Activated B cell treated with CpG ODN at 0.5 μM for 24 hours (primary cell): ENCODE results near the gene DCST1. TPM values are rescaled to one million over a fixed set of nuclear protein-coding genes. Genes with fewer than 3 reads are reported as not detected.

ENCODE experiments used
- ATAC-seq: fragments of 200-7000 bp; cut with Tn5 transposase; one replicate; pipeline ENCODE4 v1.10.0; 2021; ENCODE audit warnings: low read depth, mild to moderate bottlenecking, moderate library complexity
- CTCF ChIA-PET: fragments of 350-600 bp; sonication (Branson Sonifier 250); formaldehyde crosslinking; loops from one replicate; lab custom pipeline; 2021; ENCODE audit warnings: antibody characterized with exemption; lab: Charles Lee
- POLR2A ChIA-PET: fragments of 350-600 bp; sonication (Branson Sonifier 250); formaldehyde crosslinking; loops from one replicate; lab custom pipeline; 2021; ENCODE audit warnings: antibody characterized with exemption; lab: Charles Lee
- DNase-seq: peaks from one replicate; pipeline ENCODE4 v3.0.0; 2022
- H3K27ac Mint-ChIP-seq: one replicate; pipeline ENCODE4 v1.8.0; 2020; ENCODE audit warnings: mixed read lengths
- H3K27me3 Mint-ChIP-seq: one replicate; pipeline ENCODE4 v1.8.0; 2021; ENCODE audit warnings: mixed read lengths
- H3K36me3 Mint-ChIP-seq: one replicate; pipeline ENCODE4 v1.8.0; 2021; ENCODE audit warnings: low read depth, mixed read lengths
- H3K4me1 Mint-ChIP-seq: one replicate; pipeline ENCODE4 v1.8.0; 2021; ENCODE audit warnings: mixed read lengths
- H3K4me3 Mint-ChIP-seq: one replicate; pipeline ENCODE4 v1.8.0; 2020; ENCODE audit warnings: mild to moderate bottlenecking, mixed read lengths
- H3K9me3 Mint-ChIP-seq: one replicate; pipeline ENCODE4 v1.8.0; 2020; ENCODE audit warnings: mixed read lengths
- intact Hi-C: fragments of 100-400 bp; cut with micrococcal nuclease; formaldehyde crosslinking; loops from one replicate; pipeline ENCODE4 v1.15.1; 2024
- total RNA-seq: library from RNA; stranded (reverse); gene quantifications from 2 replicates; pipeline ENCODE4 v1.2.3, GENCODE V29; 2022
- TF ChIP-seq, protein P1 (sequence below): fragments of 200-600 bp; IDR thresholded peaks from one replicate; pipeline ENCODE4 v1.8.0; 2022; ENCODE audit warnings: antibody characterized with exemption, mild to moderate bottlenecking

The DCST1 gene
- total RNA-seq, 1 donor from 2014 or later, result not detected

DNA sequence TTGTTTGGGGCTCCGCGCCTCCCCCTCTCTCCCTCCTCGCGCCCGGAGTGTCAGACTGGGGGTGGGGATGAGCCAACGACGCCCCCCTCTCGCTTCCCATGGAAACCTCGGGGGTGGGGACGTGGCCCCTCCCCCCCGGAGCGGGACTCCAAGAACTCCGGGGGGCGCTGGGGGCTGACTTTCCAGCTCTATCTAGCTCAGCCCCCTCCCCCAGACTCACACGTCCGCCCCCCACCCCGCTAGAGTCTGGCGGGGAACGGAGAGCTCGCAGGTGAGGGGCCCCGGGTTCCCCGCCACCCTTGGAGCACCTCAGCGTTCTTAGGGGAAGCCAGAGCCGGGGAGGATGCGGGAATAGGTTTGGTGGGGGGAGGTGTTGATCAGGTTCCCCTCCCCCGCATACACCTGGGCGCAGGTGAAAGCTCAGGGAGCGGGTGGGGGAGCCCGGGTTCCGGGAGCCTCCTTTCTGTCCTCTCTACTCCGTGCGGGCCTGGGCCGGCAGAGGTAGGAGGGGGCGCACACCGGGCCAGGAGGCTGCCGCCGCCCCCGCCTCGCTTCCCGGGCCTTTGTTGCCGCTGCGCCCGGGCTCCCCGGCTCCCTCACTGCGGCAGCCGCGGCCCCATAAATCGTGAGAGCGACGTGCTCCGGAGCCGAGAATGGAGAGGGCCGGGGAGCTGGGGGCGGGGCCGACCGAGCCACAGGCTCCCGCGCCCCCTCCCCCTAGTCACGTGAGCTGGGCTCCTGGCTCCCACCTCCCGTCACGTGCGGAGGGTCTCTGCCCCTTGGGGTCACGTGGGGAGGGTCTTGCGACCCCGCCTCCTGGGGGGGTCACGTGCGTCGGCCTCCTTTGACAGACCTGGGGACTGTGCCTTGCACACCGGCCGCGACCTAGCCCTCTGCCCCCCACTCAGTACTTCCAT lies 46.9 kb downstream of the DCST1 start:
- CTCF ChIA-PET, result interaction anchor here (0.6 to 1.5 kb wide), 5 partner anchors 10 to 1512 kb away, joined by 3 read pairs; partner anchors contain the start of gene EFNA4
- POLR2A ChIA-PET, result interaction anchor here (0.6 to 2.4 kb wide), 7 partner anchors 10 to 521 kb away, joined by 3 to 7 read pairs (median 3); partner anchors contain the start of gene KRTCAP2
- DNase-seq, result peak; percentile 37
- ATAC-seq, result no peak
- H3K27me3 Mint-ChIP-seq, result peaks cover 28% of the 10 kb centered on the region
- intact Hi-C loops, result no loop called here
- H3K4me3 Mint-ChIP-seq, result peak overlapping the region; percentile 76
- peaks cover 53% of the 10 kb centered on the region for H3K4me1 Mint-ChIP-seq
- no peak overlapping the region for H3K27ac Mint-ChIP-seq
- H3K9me3 Mint-ChIP-seq, result no peaks in the 10 kb centered on the region
- H3K36me3 Mint-ChIP-seq, result no peaks in the 10 kb centered on the region
- TF ChIP-seq, protein P1, sequence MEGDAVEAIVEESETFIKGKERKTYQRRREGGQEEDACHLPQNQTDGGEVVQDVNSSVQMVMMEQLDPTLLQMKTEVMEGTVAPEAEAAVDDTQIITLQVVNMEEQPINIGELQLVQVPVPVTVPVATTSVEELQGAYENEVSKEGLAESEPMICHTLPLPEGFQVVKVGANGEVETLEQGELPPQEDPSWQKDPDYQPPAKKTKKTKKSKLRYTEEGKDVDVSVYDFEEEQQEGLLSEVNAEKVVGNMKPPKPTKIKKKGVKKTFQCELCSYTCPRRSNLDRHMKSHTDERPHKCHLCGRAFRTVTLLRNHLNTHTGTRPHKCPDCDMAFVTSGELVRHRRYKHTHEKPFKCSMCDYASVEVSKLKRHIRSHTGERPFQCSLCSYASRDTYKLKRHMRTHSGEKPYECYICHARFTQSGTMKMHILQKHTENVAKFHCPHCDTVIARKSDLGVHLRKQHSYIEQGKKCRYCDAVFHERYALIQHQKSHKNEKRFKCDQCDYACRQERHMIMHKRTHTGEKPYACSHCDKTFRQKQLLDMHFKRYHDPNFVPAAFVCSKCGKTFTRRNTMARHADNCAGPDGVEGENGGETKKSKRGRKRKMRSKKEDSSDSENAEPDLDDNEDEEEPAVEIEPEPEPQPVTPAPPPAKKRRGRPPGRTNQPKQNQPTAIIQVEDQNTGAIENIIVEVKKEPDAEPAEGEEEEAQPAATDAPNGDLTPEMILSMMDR, result no peak

DNA sequence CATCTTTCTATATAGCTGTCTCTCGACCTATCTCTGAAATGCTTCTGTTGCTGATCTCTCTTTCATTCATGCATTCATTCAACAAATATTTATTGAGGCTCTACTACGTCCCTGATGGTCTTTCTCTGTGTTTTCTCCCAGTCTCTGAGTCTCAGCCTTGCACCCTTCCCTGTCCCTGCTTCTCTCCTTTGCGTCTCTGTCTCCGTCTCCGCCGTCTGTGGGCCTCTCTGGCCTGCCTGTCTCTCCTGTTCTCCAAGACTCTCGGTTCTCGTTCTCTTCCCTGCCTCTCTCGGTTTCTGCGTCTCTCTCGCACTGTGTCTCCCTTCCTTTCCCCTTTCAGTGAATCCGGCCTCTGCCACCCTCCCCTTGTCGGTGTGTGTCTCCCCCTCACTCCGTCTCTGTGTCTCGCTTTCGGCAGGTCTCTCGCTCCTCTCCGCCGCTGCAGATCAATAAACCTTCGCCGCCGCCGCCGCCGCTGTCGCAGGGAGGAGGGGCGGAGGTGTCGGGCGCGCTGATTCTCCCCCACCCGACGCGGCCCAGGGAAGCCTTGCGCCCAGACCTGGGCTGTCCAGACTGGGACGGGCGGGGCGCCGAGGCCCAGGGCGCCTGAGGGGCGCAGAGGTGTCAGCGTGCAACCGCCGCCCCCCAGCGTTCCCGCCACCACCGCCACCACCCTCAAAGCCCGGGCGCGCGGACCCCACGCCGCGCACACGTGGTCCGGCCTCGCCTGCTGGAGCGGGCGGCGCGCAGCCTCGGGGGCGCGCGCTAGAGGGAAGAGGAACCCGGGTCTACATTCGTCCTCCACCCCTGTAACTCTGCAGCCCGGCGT lies 48.1 kb downstream of the DCST1 start:
- no peaks in the 10 kb centered on the region for H3K9me3 Mint-ChIP-seq

DNA sequence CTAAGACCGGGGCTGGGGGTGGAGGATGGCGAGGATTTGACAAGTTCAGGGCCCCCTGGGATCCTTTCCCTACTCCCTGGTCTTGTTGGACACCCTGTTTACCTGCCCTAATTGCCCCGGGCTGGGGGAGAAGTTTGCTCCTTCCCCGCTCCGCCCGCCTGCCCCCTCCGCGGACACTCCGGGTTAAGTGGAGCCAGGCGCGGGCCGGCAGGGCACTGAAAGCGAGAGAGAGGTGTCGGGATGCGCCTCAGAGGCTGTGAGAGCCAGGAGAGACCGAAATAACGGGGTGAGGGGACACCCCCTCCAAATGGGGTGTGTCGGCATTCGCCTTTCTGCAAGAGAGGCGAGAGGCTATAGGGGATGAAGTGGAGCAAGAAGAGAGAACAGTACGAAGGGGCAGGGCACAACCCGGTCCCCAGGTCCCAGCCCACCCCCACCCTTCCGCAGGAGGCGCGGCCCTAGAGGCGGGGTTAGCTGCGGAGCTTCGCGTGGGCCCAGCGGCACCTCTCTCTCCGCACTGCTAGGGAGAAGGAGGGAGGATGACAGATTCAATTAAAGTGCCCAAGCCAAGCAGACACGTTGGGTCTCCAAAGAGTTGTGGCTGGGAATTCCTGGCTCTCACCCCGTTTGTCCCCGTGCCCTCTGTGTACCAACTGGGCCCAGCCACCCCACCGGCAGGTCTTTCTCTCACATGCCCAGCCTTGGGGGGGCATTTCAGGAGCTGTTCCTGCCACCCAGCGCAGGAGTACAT lies 48.9 kb downstream of the DCST1 start:
- ChIA-PET CTCF (interaction anchor here (1.1 to 4.3 kb wide), 3 partner anchors 19 to 63 kb away, joined by 3 to 84 read pairs (median 3); partner anchors contain the start of gene EFNA4), POLR2A (interaction anchor here (0.6 kb wide), 2 partner anchors 9 to 334 kb away, joined by 7 read pairs; no protein-coding TSS in a partner anchor)
- no peaks in the 10 kb centered on the region for H3K36me3 Mint-ChIP-seq
- no peak for DNase-seq
- ATAC-seq, result no peak
- H3K4me3 Mint-ChIP-seq, result peak overlapping the region; percentile 68
- H3K27ac Mint-ChIP-seq, result no peak overlapping the region
- H3K27me3 Mint-ChIP-seq, result peaks cover 28% of the 10 kb centered on the region
- peaks cover 60% of the 10 kb centered on the region for H3K4me1 Mint-ChIP-seq
- TF ChIP-seq, protein P1, result no peak
- intact Hi-C loops, result no loop called here
- no peaks in the 10 kb centered on the region for H3K9me3 Mint-ChIP-seq

More for the DNA sequence above, 48.1 kb downstream of the DCST1 start:
- Mint-ChIP-seq H3K36me3 (no peaks in the 10 kb centered on the region), H3K4me1 (peaks cover 60% of the 10 kb centered on the region), H3K27me3 (peaks cover 28% of the 10 kb centered on the region), H3K4me3 (peak overlapping the region; percentile 76), H3K27ac (peak overlapping the region; percentile 10)
- no peak for ATAC-seq
- intact Hi-C loops, result no loop called here
- DNase-seq, result peak; percentile 31
- CTCF ChIA-PET, result interaction anchor here (0.6 to 4.3 kb wide), 7 partner anchors 18 to 1511 kb away, joined by 3 to 84 read pairs (median 3); partner anchors contain the start of gene EFNA4
- TF ChIP-seq, protein P1, result no peak
- POLR2A ChIA-PET, result interaction anchor here (1.1 to 2.4 kb wide), 4 partner anchors 11 to 522 kb away, joined by 3 to 7 read pairs (median 4); partner anchors contain the start of gene KRTCAP2

DNA sequence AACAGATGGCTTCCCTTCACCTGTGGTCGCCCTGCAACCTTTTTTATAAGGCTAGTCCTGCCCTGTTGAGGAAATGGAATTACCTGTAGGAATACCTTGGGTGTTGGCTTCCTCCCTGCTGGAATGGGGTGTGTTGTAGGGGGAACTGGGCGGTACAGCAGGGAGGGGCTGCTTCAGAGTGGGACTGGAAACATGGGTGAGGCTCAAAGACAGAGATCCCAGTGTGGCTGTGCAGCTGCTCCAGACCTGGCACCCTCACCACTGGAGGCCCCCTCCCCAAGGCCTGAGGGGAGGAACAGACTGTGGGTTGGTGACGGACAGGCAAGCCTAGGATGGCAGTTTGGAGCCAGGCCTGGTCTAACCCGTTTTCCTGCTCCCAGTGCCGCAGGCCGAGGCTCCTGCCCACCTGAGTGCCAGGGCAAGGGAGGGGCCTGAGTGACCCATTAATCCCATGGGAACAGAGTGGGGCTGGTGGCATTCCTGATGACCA lies 49.5 kb downstream of the DCST1 start:
- ATAC-seq (no peak), DNase-seq (no peak)
- no peak overlapping the region for H3K27ac Mint-ChIP-seq
- peaks cover 28% of the 10 kb centered on the region for H3K27me3 Mint-ChIP-seq
- intact Hi-C loops, result no loop called here
- TF ChIP-seq, protein P1, result no peak
- peaks cover 60% of the 10 kb centered on the region for H3K4me1 Mint-ChIP-seq
- ChIA-PET CTCF (interaction anchor here (1.1 to 4.3 kb wide), 3 partner anchors 19 to 64 kb away, joined by 3 to 84 read pairs (median 3); partner anchors contain the start of gene EFNA4), POLR2A (interaction anchor here (0.6 kb wide), 2 partner anchors 8 to 335 kb away, joined by 7 read pairs; no protein-coding TSS in a partner anchor)
- no peaks in the 10 kb centered on the region for H3K9me3 Mint-ChIP-seq
- no peak overlapping the region for H3K4me3 Mint-ChIP-seq
- no peaks in the 10 kb centered on the region for H3K36me3 Mint-ChIP-seq
